Activated CD4-positive, alpha-beta T cell treated with anti-CD3 and anti-CD28 coated beads, Interleukin-2, amount 50 U/mL, for 16 hours (primary cell): ENCODE results near the gene VWCE.

Experiments
- DNase-seq: peaks from one replicate; pipeline ENCODE4 v3.0.0-alpha.2; 2020

Gene VWCE

DNA sequence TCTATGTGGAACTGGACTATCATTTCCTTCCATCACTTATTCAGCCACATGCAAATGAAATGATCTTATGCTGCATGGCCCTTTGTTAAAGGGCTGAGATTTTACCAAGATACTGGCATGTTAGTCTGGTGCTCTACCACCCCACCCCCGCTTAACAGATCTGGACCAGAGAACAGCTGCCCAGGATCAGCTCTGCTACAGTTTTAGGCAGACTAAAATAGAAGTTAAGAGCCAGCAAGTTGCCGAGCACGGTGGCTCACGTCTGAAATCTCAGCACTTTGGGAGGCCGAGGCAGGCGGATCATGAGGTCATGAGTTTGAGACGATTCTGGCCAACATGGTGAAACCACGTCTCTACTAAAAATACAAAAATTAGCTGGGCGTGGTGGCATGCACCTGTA is 33.2 kb upstream of the VWCE start:
- DNase-seq, result no peak

DNA sequence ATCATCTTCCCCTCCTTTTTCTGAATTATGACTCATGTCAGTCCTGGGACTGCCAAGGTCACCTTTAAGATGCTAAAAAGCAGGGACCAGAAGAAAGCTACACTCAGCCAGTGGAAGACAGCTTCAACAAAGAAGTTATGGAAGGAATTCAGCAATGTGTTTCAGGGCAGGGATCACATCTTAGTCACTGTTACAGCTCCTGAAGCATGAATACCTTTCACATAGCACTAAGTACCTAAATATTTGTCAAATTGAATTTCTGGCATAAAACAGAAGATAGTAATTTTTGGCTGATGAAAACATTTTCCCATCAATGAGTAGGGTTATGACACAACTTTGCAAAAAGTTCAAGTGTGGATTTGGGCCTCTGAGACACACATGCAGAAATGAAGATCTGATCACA is 32.6 kb upstream of the VWCE start:
- no peak for DNase-seq

DNA sequence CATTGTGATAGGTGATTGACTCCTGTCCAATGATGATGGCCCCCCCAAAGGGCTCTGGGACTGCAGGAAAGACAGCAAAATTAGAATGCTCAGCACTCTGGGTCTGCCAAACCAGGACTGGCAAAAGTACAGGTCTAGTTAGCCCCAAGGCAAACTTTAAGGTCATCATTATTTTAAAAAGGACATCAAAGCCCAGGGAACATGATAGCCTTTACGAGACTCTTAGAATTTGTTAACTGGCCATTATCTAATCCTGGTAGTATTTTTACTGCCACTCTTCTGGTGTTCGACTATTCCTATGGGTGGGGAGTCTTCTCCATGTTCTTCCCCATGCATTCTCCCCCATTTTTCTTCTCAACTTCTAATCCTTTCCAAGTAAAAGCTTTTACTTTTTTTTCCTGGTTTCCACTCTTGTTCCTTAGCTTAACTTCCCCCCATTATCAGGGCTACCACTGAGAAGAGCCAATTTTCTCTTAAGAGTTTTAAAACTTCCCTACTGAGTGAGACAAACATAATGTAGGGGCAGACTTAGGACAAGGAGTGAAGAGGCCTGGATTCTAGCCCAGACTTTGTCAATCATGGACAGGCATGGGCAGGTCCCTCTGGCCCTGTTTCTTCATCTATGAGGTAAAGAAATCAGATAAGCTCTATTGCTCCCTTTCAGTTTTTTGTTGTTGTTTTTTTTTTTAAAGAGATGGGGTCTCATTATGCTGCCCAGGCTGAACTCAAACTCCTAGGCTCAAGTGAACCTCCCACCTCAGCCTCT is 30.7 kb upstream of the VWCE start:
- no peak for DNase-seq

- no peak for DNase-seq
Measured at GRCh38 chr11:61315260-61315659, 20.1 kb upstream of the VWCE start.

- no peak for DNase-seq
Measured at GRCh38 chr11:61310749-61311148, 15.6 kb upstream of the VWCE start.

DNA sequence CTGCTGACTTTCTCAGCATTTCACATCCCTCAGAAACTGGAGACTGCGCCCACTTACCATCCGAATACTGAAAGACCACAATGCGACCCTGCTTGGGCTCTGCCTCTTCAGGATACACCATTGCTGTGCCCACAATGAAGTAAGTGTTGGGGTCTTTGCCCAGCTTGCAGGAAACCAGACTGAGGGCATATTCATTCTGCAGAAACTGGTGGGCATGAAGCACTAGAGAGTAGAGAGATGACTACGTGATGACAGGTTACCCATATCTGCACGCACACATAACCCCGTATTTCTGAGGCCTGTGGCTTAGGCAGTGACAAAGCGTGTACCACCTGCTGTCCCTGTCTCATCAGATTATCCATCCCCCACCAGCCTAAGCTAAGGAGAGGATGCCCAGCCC is 14.6 kb upstream of the VWCE start:
- DNase-seq, result peak; percentile 32

DNA sequence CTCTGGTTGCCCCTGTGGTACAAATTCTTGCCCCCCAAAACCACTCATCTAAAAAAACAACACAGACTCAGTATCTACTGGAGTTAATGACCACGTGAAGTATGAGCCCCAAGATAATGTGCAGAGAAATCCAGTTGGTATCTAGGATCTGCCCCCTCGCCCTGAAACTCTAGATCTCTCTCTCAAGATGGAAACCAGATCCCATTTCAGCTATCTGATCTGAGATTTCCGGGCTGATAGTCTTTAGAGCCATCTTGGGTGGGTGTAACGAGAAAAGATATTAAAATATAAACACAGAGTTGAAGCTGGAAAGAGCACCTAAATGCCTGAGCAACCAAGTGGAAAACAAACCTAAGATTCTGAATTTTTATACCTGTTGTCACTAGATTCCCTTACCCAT is 14.0 kb upstream of the VWCE start:
- no peak for DNase-seq

GRCh38 chr11:61307354-61307753 is 12.2 kb upstream of the VWCE start:
- DNase-seq, result no peak

DNA sequence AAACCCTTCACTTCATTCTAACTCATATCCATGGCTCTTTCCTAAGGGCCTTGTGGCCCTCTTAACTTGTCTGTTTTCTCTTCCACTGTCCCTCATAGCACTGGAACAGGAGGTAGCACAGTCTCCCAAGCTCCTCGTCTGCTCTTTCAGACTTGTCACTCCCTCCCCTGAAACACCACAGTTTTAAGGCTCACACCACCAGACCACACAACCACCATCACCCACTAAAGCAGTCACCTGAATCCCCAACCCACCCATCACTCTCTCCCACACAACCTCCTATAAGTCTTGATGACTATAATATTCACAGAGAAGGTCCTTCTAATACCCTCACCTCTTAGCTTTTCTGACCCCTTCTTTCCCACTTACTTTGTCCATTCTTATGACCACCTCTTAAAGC is 11.1 kb upstream of the VWCE start:
- DNase-seq, result no peak

DNA sequence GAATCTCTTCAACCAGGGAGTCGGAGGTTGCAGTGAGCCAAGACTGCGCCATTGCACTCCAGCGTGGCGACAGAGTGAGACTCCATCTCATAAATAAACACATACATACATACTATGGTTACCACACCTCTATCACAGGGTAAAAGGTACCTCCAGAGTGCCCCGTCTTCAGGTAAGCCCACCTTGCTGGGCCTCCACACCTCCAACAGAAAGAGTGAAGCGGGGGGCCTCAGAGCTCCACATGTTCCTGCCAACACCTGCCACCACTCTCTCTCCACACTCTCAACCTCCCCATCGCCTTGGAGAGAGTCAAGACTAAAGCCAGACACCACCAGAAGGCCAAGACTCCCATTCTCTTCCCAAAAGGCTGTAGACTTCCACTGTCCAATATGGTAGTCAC is 10.3 kb upstream of the VWCE start:
- no peak for DNase-seq

GRCh38 chr11:61303725-61304124 is 8.6 kb upstream of the VWCE start:
- no peak for DNase-seq

DNA sequence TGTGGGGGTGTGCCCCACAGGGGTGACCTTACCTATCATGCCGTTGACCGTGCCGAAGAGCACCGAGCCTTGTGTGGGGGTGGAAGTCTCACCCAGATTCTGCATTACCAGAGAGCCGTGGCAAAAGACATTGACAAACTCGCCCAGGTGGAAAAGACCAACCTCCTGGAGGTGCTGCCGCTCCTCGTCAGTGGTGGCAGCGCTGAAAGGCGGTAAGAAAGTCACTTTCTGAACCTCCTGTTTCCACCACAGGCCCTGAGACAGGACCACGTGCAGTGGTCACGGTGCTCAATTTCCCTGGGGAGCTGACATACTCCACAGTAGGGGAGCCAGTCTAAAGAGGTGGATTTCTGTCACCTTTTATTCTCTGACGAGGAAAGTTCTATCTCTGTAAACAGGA is 7.4 kb upstream of the VWCE start:
- DNase-seq, result no peak

- no peak for DNase-seq
Measured at GRCh38 chr11:61298663-61299244, 3.6 kb upstream of the VWCE start.

DNA sequence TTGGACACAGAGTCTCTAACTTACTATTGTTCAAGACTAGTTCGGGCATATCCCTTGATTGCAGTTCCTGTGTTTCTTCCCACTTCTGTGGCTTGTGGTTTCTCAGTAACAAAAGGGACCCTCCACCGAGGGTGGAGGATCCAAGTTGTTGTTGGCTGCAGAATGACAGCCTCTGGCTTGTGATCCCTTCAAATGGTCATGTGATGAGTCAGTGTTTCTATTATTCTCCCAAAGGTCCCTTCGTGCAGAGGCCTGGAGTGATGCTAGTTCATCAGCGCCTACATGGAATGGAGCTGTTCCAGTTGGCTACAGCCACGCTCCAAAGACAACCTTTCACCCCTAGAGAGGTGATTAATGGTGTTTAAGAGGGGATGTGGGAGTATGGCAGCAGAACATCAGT is 2.6 kb upstream of the VWCE start:
- no peak for DNase-seq

GRCh38 chr11:61297341-61297740 is 2.2 kb upstream of the VWCE start:
- DNase-seq, result no peak

DNA sequence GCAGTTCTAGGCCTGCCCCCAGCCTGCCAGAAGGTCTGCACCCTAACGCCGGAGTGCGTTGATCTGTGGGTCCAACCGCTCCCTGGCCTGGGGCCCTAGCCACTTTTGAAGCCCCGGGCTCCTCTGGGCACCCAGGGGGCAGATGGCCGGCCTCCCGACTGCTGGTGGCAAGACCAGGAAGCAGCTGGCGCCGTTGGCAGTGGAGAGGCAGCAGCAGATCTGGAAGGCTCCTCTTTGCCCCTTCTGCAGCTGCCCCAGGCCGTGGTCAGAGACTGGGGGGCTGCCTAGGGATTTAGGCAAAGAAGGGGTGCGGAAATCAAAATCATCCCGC is 445 bp upstream of the VWCE start:
- DNase-seq, result no peak

GRCh38 chr11:61293867-61294716 is 1.0 kb downstream of the VWCE start:
- no peak for DNase-seq

DNA sequence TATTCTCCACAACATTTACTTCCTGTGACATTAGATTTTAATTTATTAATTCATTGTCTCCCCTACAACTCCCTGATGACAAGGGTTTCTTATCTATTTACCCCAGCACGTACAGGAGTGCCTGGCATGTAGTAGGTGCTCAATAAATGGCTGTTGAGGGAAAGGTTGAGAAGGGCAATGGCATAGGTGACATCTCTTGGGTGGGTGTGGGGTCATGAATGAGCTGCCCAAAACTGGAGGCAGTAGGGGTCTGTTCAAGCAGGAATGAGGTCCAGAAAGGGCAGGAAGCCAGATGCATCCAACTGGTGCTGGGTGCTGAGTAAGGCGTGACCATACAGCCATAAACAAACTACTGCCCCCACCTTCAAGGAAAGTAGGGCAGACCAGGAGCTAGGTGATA is 2.8 kb downstream of the VWCE start:
- no peak for DNase-seq

DNA sequence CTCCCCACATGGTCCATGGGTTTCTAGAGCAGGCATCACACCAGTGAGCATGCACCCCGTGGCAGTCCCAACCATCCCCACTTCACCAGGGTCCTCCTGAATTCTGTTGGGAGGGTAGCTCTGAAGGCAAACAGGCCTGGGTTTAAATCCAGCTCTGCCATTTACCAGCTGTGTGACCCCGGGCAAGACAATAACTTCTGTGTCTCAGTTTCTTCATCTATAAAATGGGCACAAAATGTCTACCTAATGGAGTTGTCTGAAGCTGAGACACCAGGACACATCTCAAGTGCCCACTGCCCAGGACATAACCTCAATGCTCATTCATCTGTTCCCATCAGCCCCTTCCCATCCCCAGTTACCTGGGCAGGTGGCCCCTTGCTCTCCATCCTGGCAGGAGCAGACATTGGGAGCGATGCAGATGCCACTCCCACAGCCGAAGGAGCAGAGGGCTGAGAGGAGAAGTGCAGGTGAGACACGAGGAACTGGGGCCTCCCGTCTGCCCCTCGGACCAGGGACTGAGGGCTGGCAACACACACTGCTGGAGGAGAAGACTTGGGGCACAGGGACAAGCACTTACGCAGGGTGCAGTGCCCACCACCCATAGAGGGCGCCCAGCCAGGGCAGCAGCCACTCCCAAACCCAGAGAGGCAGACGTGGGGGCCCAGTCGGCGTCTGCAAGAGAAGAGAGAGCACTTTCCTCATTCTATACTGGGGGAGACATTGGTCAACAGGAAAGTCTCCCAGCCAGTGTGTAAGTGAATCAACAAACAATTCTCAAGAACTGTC is 4.0 kb downstream of the VWCE start:
- no peak for DNase-seq

- no peak for DNase-seq
Measured at GRCh38 chr11:61287338-61287977, 7.7 kb downstream of the VWCE start.

- no peak for DNase-seq
Measured at GRCh38 chr11:61283613-61284012, 11.5 kb downstream of the VWCE start.

DNA sequence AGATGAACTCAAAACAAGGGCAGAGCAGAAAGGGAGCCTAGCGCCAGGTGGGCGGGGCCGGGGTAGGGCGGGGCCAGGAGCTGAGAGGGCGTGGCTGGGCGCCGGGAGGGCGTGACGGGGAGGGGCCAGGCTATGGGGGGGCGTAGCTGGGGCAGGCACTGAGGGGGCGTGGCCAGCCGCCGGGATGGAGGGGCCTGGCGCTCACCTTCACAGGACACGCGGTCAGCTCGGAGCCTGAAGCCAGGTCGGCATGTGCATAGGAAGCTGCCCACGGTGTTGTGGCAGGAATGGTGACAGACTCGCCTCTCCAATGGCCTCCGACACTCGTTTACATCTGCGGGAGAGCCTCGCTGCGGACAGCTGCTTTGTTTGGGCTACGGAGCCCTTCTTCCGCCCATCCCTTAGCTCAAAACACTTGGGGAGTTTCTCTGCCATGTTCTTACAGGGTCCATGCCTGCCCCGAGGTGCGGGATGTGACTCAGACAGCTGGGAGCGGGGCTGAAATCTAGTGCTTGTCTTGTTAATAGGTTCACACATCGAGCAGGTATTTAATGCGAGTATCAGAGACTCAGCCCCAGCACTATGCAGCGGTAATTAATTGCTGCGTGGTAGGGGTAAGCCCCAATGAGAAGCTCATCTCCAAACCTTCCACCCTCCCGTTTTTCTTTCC is 13.4 kb downstream of the VWCE start:
- peak; percentile 42 for DNase-seq
